Epithelial cell of proximal tubule (primary cell): ENCODE results near the gene ADD2. TPM values are rescaled to one million over a fixed set of nuclear protein-coding genes. Genes with fewer than 3 reads are reported as not detected.

Source experiments
- DNase-seq: peaks from one replicate; pipeline ENCODE4 v3.0.0-alpha.2; 2011; ENCODE audit warnings: low read depth
- H3K4me3 ChIP-seq: 2 replicates; pipeline ENCODE4 v1.5.1; 2011; ENCODE audit warnings: low read depth, mild to moderate bottlenecking, low read length
- CTCF ChIP-seq: conservative IDR thresholded peaks from 2 replicates; pipeline ENCODE4 v1.5.1; 2012; ENCODE audit warnings: low read depth, mild to moderate bottlenecking, low read length
- total RNA-seq: library from RNA; depleted of rRNA; stranded (reverse); fragments of >200 nt; gene quantifications from 2 replicates; pipeline ENCODE4 v1.2.3, GENCODE V29; 2015

ADD2 gene
- total RNA-seq, 1 donor from 2014 or later, result 21.3 TPM

- no peak overlapping the region for H3K4me3 ChIP-seq
- no peak for TF ChIP-seq CTCF
- no peak for DNase-seq
Measured at GRCh38 chr2:70675862-70676261, 92.1 kb downstream of the ADD2 start.

- H3K4me3 ChIP-seq, result no peak overlapping the region
- TF ChIP-seq CTCF, result no peak
- no peak for DNase-seq
Measured at GRCh38 chr2:70674636-70675430, 93.2 kb downstream of the ADD2 start.

DNA sequence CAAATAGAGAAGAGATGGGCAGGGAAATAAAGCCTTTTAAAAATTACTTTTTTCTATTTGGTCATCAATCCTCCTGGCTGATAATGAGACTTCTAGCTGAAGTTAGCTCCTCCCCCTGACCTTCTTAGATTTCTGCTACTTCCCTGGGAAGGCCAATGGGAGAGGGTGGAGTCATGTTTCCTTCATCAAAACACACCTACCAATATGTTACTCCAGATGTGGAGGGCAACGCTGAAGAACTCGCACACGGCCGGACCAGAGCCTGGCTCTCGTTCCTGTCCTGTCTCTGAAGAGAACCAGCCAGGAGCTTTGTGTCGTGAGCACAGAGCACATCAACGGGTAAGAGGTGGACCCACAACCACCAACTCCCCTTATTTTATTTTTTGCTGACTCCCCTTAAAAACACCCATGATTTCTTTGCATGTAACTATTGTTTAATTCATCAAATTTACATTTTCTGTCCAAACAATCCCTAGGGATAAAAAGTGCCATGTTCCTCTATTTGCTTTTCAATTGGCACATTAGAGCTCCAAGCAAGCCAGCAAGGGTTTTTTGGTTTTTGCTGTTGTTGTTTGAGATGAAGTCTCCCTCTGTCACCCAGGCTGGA lies 94.9 kb downstream of the ADD2 start:
- H3K4me3 ChIP-seq, result no peak overlapping the region
- no peak for DNase-seq
- TF ChIP-seq CTCF, result no peak

GRCh38 chr2:70671092-70671675 lies 96.8 kb downstream of the ADD2 start:
- no peak for TF ChIP-seq CTCF
- DNase-seq, result no peak
- no peak overlapping the region for H3K4me3 ChIP-seq

DNA sequence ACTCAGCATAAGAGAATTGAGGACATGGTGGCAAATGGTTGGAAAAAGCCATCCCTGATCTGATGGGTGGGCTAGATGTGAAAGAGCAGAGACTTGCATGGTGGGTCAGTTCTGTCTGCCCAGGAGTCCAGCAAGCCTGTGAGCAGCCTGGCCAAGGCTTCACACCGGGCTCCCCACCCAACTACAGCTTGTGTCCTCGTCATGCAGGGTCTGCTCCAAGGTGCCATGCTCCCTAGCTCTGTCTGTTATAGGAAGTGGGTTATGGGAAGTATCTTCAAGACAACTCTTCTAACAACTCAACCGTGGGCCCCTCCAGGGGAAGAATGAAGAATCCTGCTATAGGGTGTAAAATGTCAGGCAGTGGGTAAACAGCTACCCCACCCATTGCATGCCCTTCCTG lies 97.4 kb downstream of the ADD2 start:
- no peak for DNase-seq
- TF ChIP-seq CTCF, result no peak
- H3K4me3 ChIP-seq, result no peak overlapping the region

- TF ChIP-seq CTCF, result no peak
- no peak for DNase-seq
- H3K4me3 ChIP-seq, result no peak overlapping the region
Measured at GRCh38 chr2:70670202-70670601, 97.8 kb downstream of the ADD2 start.
